Heart right ventricle (tissue), 16 donors: Measurements from ENCODE around the gene TMIGD3. TPM values are rescaled to one million over a fixed set of nuclear protein-coding genes. Genes with fewer than 3 reads are reported as not detected.

Source experiments
- ATAC-seq, 8 donors: fragments of 200-7000 bp; cut with Tn5 transposase; one replicate each; pipeline ENCODE4 v1.9.1; 2020; ENCODE audit warnings: mild to moderate bottlenecking in 8 of 8, moderate library complexity in 8 of 8, moderate number of reproducible peaks in 1 of 8
- DNase-seq, 2 donors: peaks; one replicate each; pipeline ENCODE4 v3.0.0-alpha.2; 2020
- H3K27ac ChIP-seq, 10 donors: fragments of 200-600 bp; sonication (generic) in 2 of 10; one replicate each; pipeline versions ENCODE4 v1.5.0 to v1.8.0; 2020 to 2022; ENCODE audit warnings: mild to moderate bottlenecking in 3 of 10
- H3K27me3 ChIP-seq, 7 donors: fragments of 200-600 bp; one replicate each; pipeline ENCODE4 v1.8.0; 2021 to 2022; ENCODE audit warnings: mild to moderate bottlenecking in 2 of 7
- H3K36me3 ChIP-seq, 9 donors: fragments of 200-600 bp; sonication (generic) in 1 of 9; one replicate each; pipeline versions ENCODE4 v1.5.0 to v1.8.0; 2020 to 2022; ENCODE audit warnings: mild to moderate bottlenecking in 2 of 9
- H3K4me1 ChIP-seq, 9 donors: fragments of 200-600 bp; sonication (generic) in 1 of 9; one replicate each; pipeline versions ENCODE4 v1.5.0 to v1.8.0; 2020 to 2022; ENCODE audit warnings: mild to moderate bottlenecking in 4 of 9
- H3K4me3 ChIP-seq, 10 donors: fragments of 200-600 bp; sonication (generic) in 2 of 10; one replicate each; pipeline versions ENCODE4 v1.5.0 to v1.8.0; 2020 to 2022; ENCODE audit warnings: mild to moderate bottlenecking in 7 of 10, moderate library complexity in 2 of 10
- H3K9me3 ChIP-seq, 11 donors: fragments of 200-600 bp in 10 of 11; sonication (generic) in 2 of 11; one replicate each; pipeline versions ENCODE4 v1.5.0 to v1.8.0; 2013 to 2022; ENCODE audit warnings: mild to moderate bottlenecking in 2 of 11, control low read depth in 1 of 11, moderate library complexity in 1 of 11
- WGBS, 2 donors: extraction: QIAGEN DNeasy Blood & Tissue Kit; methylation state at CpG; one replicate each; pipeline ENCODE4 v1.1.7; 2013; ENCODE audit warnings: inconsistent platforms in 1 of 2; 5-methylcytosine and 5-hydroxymethylcytosine counted together
- intact Hi-C, 10 donors: fragments of 100-400 bp; cut with DNase I; formaldehyde crosslinking; loops; one replicate each; pipeline versions ENCODE4 v1.11.1 to v1.14.2; 2022
- polyA plus RNA-seq, 2 donors: library from polyadenylated mRNA; stranded (reverse); fragments of 200-250 nt; gene quantifications; one replicate each; pipeline ENCODE4 v1.2.3, GENCODE V29; 2013
- total RNA-seq, 10 donors: library from RNA; stranded (reverse); fragmentation: NEBNext Ultra II Directional in 3 of 10; extraction: Animal tissue kit (Norgen Biotek cat#: 25700) in 3 of 10; gene quantifications; one replicate each; pipeline versions ENCODE4 v1.2.1 to v1.2.4, GENCODE V29; 2021 to 2023
- TF ChIP-seq, protein P1 (sequence below), 9 donors: fragments of 200-600 bp; sonication (generic) in 2 of 9; IDR thresholded peaks; one replicate each; pipeline versions ENCODE4 v1.5.0 to v1.8.0; 2021 to 2022; ENCODE audit warnings: antibody characterized with exemption in 9 of 9, mild to moderate bottlenecking in 5 of 9, moderate library complexity in 1 of 9
- donor health status: Arrhythmogenic right ventricular cardiomyopathy.
- donor health status: ischemic (EF 13 %, LVEDD 7.1; RV severe dilation, severe dysfunction).
- donor health status: healthy with polysubstance abuse.
- donor health status: DM: no; HTN: yes; CAD: no.
- donor health status: DM: no; HTN: no; CAD: no.
- donor health status: ischemic (EF 25% LVEDD 6.9; RV normal size, moderate dysfunction).
- donor health status: ischemic (EF 25% LVEDD 5.7; RV mildly dilated, moderate dysfunction).
- donor health status: healthy.
- donor health status: DM: yes; HTN: yes; CAD: no.
- donor health status: Ischemic cardiomyopathy.
- donor health status: ischemic (EF 35%, LVEDD 5.7; RV mildly dilated, moderate dysfunction).
- donor health status: nonischemic (EF 11% LVEDD 7.7; RV severe dilation, severe dysfunction).
- donor health status: DM: yes; HTN: yes; CAD: no.
- donor health status: PGD.
- donor health status: ischemic (EF 29% LVEDD 5.4; RV normal size, mild dysfunction).
- donor health status: nonischemic (EF 23%, LVEDD 6.1; RV moderate dilation, normal function).

The TMIGD3 gene
- total and polyA plus RNA-seq, 12 donors, result 0.43 to 6.2 (median 1.4) TPM; not detected in 5

DNA sequence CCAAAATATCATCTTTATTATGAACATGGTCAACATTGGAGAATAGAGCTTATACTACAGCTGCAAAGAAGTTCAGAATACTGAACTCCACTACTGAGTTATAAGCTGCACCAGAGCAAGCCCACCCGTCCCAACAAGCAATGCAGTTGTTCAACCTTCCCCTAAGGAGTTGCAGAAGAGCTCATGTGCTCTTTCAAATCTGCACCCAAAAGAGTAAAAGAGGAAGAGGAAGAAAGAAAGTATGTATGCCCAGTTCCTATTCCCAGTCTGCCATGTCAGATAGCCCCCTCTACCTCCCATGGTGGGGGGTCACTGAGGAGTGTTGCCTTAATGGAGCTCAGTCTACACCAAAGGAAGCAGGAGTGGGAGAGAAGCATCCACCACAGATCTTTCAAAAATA, 22.8 kb downstream of the TMIGD3 start:
- Histone ChIP-seq H3K36me3 (peaks cover 0 to 21% (median 0%) of the 10 kb centered on the region in 9 donors), H3K4me3 (no peak overlapping the region), H3K27ac (peak overlapping the region in 1 of 10 donors; percentile 45), H3K9me3 (no peaks in the 10 kb centered on the region), H3K27me3 (no peaks in the 10 kb centered on the region), H3K4me1 (peaks cover 4 to 83% (median 35%) of the 10 kb centered on the region in 9 donors)
- TF ChIP-seq, protein P1, sequence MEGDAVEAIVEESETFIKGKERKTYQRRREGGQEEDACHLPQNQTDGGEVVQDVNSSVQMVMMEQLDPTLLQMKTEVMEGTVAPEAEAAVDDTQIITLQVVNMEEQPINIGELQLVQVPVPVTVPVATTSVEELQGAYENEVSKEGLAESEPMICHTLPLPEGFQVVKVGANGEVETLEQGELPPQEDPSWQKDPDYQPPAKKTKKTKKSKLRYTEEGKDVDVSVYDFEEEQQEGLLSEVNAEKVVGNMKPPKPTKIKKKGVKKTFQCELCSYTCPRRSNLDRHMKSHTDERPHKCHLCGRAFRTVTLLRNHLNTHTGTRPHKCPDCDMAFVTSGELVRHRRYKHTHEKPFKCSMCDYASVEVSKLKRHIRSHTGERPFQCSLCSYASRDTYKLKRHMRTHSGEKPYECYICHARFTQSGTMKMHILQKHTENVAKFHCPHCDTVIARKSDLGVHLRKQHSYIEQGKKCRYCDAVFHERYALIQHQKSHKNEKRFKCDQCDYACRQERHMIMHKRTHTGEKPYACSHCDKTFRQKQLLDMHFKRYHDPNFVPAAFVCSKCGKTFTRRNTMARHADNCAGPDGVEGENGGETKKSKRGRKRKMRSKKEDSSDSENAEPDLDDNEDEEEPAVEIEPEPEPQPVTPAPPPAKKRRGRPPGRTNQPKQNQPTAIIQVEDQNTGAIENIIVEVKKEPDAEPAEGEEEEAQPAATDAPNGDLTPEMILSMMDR (IDR thresholded peaks at IDR 0.05), result no peak
- no peak for ATAC-seq
- DNase-seq, result no peak
- intact Hi-C loops, result loop anchor here in 8 of 10 donors (1.0 to 10.0 kb wide), 8 partner anchors 172 to 894 kb away; partner anchors contain the start of gene DDX20 (in 2 of the 8)
- 70 to 74% methylated on average over 1 of the region's 1 CpG for WGBS, 2 donors

DNA sequence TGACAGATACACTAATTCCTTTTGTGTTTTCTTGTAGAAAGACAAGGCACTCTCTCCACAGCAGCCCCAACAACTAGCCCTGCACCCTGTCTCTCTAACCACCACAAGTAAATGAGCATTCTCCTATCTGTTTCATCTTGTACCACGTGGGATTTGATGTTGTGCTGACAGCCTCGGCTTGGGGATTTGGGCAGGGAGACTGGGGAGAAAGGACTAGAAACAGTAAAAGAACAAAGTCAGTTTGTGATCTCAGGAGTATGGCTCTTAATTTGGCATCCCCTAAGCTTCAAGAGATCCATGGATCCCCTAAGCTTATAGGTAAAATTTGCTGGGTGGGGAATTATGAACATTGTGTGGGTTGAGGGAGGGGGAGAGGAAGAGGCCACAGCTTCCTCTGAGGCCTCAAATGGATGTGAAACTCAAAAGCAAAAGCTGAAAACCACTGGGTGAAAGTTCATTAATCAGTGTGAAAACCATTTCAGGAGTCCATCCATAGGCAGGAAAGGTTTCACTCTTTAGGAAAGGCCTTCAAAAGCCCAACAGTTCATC, 26.6 kb downstream of the TMIGD3 start:
- Histone ChIP-seq H3K9me3 (no peaks in the 10 kb centered on the region), H3K4me3 (peak overlapping the region in 1 of 10 donors; percentile 58), H3K27ac (peak overlapping the region in 7 of 10 donors; percentile 6 to 93 (median 43)), H3K4me1 (peaks cover 5 to 93% (median 53%) of the 10 kb centered on the region in 9 donors), H3K36me3 (peaks cover 0 to 29% (median 0%) of the 10 kb centered on the region in 9 donors), H3K27me3 (no peaks in the 10 kb centered on the region)
- ATAC-seq (no peak), DNase-seq (no peak)
- intact Hi-C loops, result loop anchor here in 1 of 10 donors (10.0 kb wide), 1 partner anchor 888 kb away; no protein-coding TSS in a partner anchor
- TF ChIP-seq, protein P1 (IDR thresholded peaks at IDR 0.05), result no peak
- WGBS, 2 donors, result 31 to 48% methylated on average over 2 of the region's 2 CpGs

GRCh38 chr1:111476214-111476613, 27.2 kb downstream of the TMIGD3 start:
- Histone ChIP-seq H3K27ac (peak overlapping the region in 6 of 10 donors; percentile 6 to 93 (median 46)), H3K4me1 (peaks cover 2 to 93% (median 47%) of the 10 kb centered on the region in 9 donors), H3K4me3 (peak overlapping the region in 1 of 10 donors; percentile 58), H3K36me3 (peaks cover 0 to 35% (median 0%) of the 10 kb centered on the region in 9 donors), H3K9me3 (no peaks in the 10 kb centered on the region), H3K27me3 (no peaks in the 10 kb centered on the region)
- DNase-seq (no peak), ATAC-seq (no peak)
- intact Hi-C loops, result loop anchor here in 1 of 10 donors (10.0 kb wide), 1 partner anchor 889 kb away; no protein-coding TSS in a partner anchor
- TF ChIP-seq, protein P1 (IDR thresholded peaks at IDR 0.05), result no peak

- H3K27me3 ChIP-seq, result no peaks in the 10 kb centered on the region
- no peaks in the 10 kb centered on the region for H3K9me3 ChIP-seq
- TF ChIP-seq, protein P1 (IDR thresholded peaks at IDR 0.05), result no peak
- WGBS, 2 donors, result 79 to 84% methylated on average over 5 of the region's 5 CpGs
- peak overlapping the region in 2 of 10 donors; percentile 5 to 58 for H3K4me3 ChIP-seq
- peak overlapping the region in 6 of 10 donors; percentile 0 to 93 (median 64) for H3K27ac ChIP-seq
- intact Hi-C loops, result loop anchor here in 1 of 10 donors (10.0 kb wide), 1 partner anchor 889 kb away; no protein-coding TSS in a partner anchor
- ATAC-seq, result peak in 1 of 8 donors; percentile 23
- no peak for DNase-seq
- peaks cover 0 to 40% (median 0%) of the 10 kb centered on the region in 9 donors for H3K36me3 ChIP-seq
- H3K4me1 ChIP-seq, result peaks cover 2 to 91% (median 44%) of the 10 kb centered on the region in 9 donors
Observed at GRCh38 chr1:111475701-111476100, 27.7 kb downstream of the TMIGD3 start.
